CD8-positive, alpha-beta memory T cell (primary cell): ENCODE results near the gene KCNJ6. TPM values are rescaled to one million over a fixed set of nuclear protein-coding genes. Genes with fewer than 3 reads are reported as not detected.

Experiments used
- CTCF ChIA-PET: fragments of 350-600 bp; sonication (Branson Sonifier 250); formaldehyde crosslinking; loops from one replicate; lab custom pipeline; 2021; ENCODE audit warnings: antibody characterized with exemption; lab: Charles Lee
- POLR2A ChIA-PET: fragments of 350-600 bp; sonication (Branson Sonifier 250); formaldehyde crosslinking; loops from one replicate; lab custom pipeline; 2021; ENCODE audit warnings: antibody characterized with exemption; lab: Charles Lee
- DNase-seq, 5 donors: peaks; one replicate each; pipeline versions ENCODE4 v3.0.0 to v3.0.0-alpha.2; 2020 to 2022; ENCODE audit warnings: mixed read lengths in 1 of 5
- H3K27ac ChIP-seq: one replicate; pipeline ENCODE4 v1.7.0; 2013; ENCODE audit warnings: low read depth, mild to moderate bottlenecking, low read length, moderate library complexity
- H3K27me3 ChIP-seq: 2 replicates; pipeline ENCODE4 v1.7.0; 2013; ENCODE audit warnings: low read length, mild to moderate bottlenecking; ENCODE audit not compliant: insufficient read depth, poor library complexity, severe bottlenecking
- H3K36me3 ChIP-seq: 2 replicates; pipeline ENCODE4 v1.7.0; 2013; ENCODE audit warnings: mild to moderate bottlenecking, low read length, moderate library complexity; ENCODE audit not compliant: insufficient read depth
- H3K4me1 ChIP-seq: 2 replicates; pipeline ENCODE4 v1.7.0; 2013; ENCODE audit warnings: mild to moderate bottlenecking, low read length, moderate library complexity; ENCODE audit not compliant: insufficient read depth
- H3K4me3 ChIP-seq: 2 replicates; pipeline ENCODE4 v1.7.0; 2013; ENCODE audit warnings: mild to moderate bottlenecking, low read length
- H3K9me3 ChIP-seq: 2 replicates; pipeline ENCODE4 v1.7.0; 2013; ENCODE audit warnings: mild to moderate bottlenecking, low read length
- H3K27ac Mint-ChIP-seq, 8 donors: one replicate each; pipeline ENCODE4 v1.8.0; 2020 to 2021; ENCODE audit warnings: mixed read lengths in 8 of 8, mild to moderate bottlenecking in 6 of 8, inconsistent platforms in 3 of 8, moderate library complexity in 3 of 8
- H3K27me3 Mint-ChIP-seq, 2 donors: one replicate each; pipeline ENCODE4 v1.8.0; 2020 to 2021; ENCODE audit warnings: mixed read lengths in 2 of 2, mild to moderate bottlenecking in 1 of 2, moderate library complexity in 1 of 2
- H3K36me3 Mint-ChIP-seq, 3 donors: one replicate each; pipeline ENCODE4 v1.8.0; 2020 to 2021; ENCODE audit warnings: mixed read lengths in 3 of 3, inconsistent platforms in 1 of 3, mild to moderate bottlenecking in 1 of 3
- H3K4me1 Mint-ChIP-seq, 3 donors: one replicate each; pipeline ENCODE4 v1.8.0; 2020 to 2021; ENCODE audit warnings: mixed read lengths in 3 of 3, inconsistent platforms in 1 of 3, mild to moderate bottlenecking in 1 of 3
- H3K4me3 Mint-ChIP-seq, 7 donors: one replicate each; pipeline ENCODE4 v1.8.0; 2020 to 2021; ENCODE audit warnings: mixed read lengths in 7 of 7, mild to moderate bottlenecking in 6 of 7, moderate library complexity in 4 of 7, inconsistent platforms in 2 of 7
- H3K9me3 Mint-ChIP-seq, 5 donors: one replicate each; pipeline ENCODE4 v1.8.0; 2020 to 2022; ENCODE audit warnings: mixed read lengths in 5 of 5, mild to moderate bottlenecking in 3 of 5, moderate library complexity in 2 of 5, inconsistent platforms in 1 of 5
- polyA plus RNA-seq: library from polyadenylated mRNA; unstranded; fragments of 300-500 nt; fragmentation: Illumina TruSeq; gene quantifications from one replicate; pipeline ENCODE4 v1.2.3, GENCODE V29; 2021
- total RNA-seq, 2 experiments: library from RNA; stranded (reverse); gene quantifications; one replicate each; pipeline ENCODE4 v1.2.3, GENCODE V29; 2021

Gene KCNJ6, protein sequence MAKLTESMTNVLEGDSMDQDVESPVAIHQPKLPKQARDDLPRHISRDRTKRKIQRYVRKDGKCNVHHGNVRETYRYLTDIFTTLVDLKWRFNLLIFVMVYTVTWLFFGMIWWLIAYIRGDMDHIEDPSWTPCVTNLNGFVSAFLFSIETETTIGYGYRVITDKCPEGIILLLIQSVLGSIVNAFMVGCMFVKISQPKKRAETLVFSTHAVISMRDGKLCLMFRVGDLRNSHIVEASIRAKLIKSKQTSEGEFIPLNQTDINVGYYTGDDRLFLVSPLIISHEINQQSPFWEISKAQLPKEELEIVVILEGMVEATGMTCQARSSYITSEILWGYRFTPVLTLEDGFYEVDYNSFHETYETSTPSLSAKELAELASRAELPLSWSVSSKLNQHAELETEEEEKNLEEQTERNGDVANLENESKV
- total RNA-seq (not detected), polyA plus RNA-seq (not detected)

- Mint-ChIP-seq H3K9me3 (peaks cover 0 to 5% (median 0%) of the 10 kb centered on the region in 5 donors), H3K27me3 (peaks cover 42 to 49% of the 10 kb centered on the region in 2 donors), H3K27ac (no peak within 1 kb of the TSS), H3K4me1 (peaks cover 0 to 8% (median 0%) of the 10 kb centered on the region in 3 donors), H3K36me3 (no peaks in the 10 kb centered on the region), H3K4me3 (no peak within 1 kb of the TSS)
- no peak for DNase-seq
- Histone ChIP-seq H3K36me3 (no peaks in the 10 kb centered on the region), H3K4me3 (no peak within 1 kb of the TSS), H3K4me1 (no peaks in the 10 kb centered on the region), H3K27me3 (peaks cover 20% of the 10 kb centered on the region), H3K27ac (no peak within 1 kb of the TSS), H3K9me3 (no peaks in the 10 kb centered on the region)
- ChIA-PET POLR2A (no interaction called here), CTCF (no interaction called here)
These were observed at the start of gene KCNJ6 for GRCh38 chr21:37916310-37917051. Gene KCNJ6 (minus strand): TSS chr21:37916457. CDS start chr21:37840682, 75,775 bp downstream.

- H3K27ac Mint-ChIP-seq = no peak overlapping the region
These were observed 49.0 kb upstream of the KCNJ6 start for GRCh38 chr21:37965088-37965805.

DNA sequence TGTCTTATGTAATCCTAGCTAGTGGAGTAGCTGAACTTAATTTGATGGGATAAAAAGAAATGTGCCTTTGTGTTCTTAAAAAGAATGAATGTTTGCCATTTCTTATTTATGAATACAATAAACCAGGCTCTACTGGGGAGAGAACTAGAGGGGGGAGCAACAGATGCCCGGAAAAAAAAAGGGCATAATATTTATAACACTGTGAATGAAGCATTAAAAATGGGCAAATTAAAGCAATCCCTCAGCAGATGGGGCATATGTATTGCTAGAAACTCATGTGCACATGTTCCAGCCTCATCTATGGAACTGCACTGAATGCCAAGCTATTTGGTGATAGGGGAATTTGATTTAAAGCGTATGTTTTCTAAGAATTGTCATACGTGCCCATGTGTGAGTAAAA is 42.3 kb upstream of the KCNJ6 start:
- POLR2A ChIA-PET = no interaction called here
- CTCF ChIA-PET = no interaction called here
- H3K36me3 Mint-ChIP-seq = no peaks in the 10 kb centered on the region
- no peaks in the 10 kb centered on the region for H3K36me3 ChIP-seq
- no peak overlapping the region for H3K27ac Mint-ChIP-seq
- H3K4me1 ChIP-seq = no peaks in the 10 kb centered on the region
- H3K9me3 ChIP-seq = no peaks in the 10 kb centered on the region
- H3K9me3 Mint-ChIP-seq = peaks cover 0 to 4% (median 0%) of the 10 kb centered on the region in 5 donors
- H3K27me3 Mint-ChIP-seq = peaks cover 7 to 8% of the 10 kb centered on the region in 2 donors
- H3K27ac ChIP-seq = no peak overlapping the region
- no peaks in the 10 kb centered on the region for H3K27me3 ChIP-seq
- no peaks in the 10 kb centered on the region for H3K4me1 Mint-ChIP-seq
- H3K4me3 Mint-ChIP-seq = no peak overlapping the region
- H3K4me3 ChIP-seq = no peak overlapping the region
- DNase-seq = no peak

More at GRCh38 chr21:37965088-37965805, 49.0 kb upstream of the KCNJ6 start:
- Histone ChIP-seq H3K27me3 (no peaks in the 10 kb centered on the region), H3K27ac (no peak overlapping the region), H3K4me3 (no peak overlapping the region), H3K9me3 (no peaks in the 10 kb centered on the region), H3K36me3 (no peaks in the 10 kb centered on the region), H3K4me1 (no peaks in the 10 kb centered on the region)
- ChIA-PET CTCF (no interaction called here), POLR2A (no interaction called here)
- no peaks in the 10 kb centered on the region for H3K36me3 Mint-ChIP-seq
- H3K27me3 Mint-ChIP-seq = peaks cover 0 to 3% of the 10 kb centered on the region in 2 donors
- peaks cover 0 to 3% (median 0%) of the 10 kb centered on the region in 5 donors for H3K9me3 Mint-ChIP-seq
- peak overlapping the region in 1 of 7 donors; percentile 33 for H3K4me3 Mint-ChIP-seq
- no peak for DNase-seq
- no peaks in the 10 kb centered on the region for H3K4me1 Mint-ChIP-seq

DNA sequence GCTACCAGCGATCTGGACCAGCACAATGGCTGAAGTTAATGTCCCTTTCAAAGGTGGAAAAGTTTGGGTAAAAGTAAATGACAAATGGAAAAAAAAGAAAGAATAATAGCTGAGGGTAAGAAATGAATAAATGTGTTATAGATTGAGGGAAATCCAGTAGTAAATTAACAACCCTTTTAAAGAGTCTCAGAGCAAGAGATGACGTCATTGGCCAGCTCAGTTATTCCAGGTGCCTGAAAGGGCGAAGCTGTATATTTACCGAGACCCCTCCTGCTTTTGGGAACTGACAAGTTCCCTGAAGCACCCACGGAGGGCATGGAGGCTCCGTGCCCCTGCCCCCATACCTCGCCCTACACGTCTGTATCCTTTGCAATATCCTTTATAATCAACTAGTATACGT is 40.5 kb upstream of the KCNJ6 start:
- Mint-ChIP-seq H3K4me3 (no peak overlapping the region), H3K27ac (no peak overlapping the region), H3K36me3 (no peaks in the 10 kb centered on the region), H3K9me3 (peaks cover 0 to 4% (median 0%) of the 10 kb centered on the region in 5 donors), H3K4me1 (no peaks in the 10 kb centered on the region), H3K27me3 (peaks cover 7 to 8% of the 10 kb centered on the region in 2 donors)
- no peak for DNase-seq
- Histone ChIP-seq H3K36me3 (no peaks in the 10 kb centered on the region), H3K4me1 (no peaks in the 10 kb centered on the region), H3K4me3 (no peak overlapping the region), H3K27ac (no peak overlapping the region), H3K9me3 (no peaks in the 10 kb centered on the region), H3K27me3 (no peaks in the 10 kb centered on the region)
- POLR2A ChIA-PET = no interaction called here
- CTCF ChIA-PET = no interaction called here

DNA sequence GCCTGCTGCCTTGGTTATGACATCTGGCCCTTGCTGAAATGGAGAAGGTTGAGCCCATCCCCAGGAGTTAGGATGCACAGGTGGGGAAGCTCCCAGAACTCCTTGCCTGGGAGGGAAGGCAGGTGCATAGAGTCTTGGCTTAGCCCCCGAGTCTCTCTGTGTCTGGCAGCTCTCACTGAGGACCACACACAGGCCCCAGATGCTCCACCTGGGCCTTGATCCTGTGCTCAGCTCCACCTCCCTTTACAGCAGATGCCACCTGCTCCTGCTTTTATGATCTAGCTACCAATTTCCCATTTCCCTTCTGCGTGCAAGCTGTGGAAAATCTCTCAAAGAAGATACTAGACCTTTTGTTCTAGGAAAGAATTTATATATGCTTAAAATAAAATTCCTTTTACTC is 28.8 kb upstream of the KCNJ6 start:
- Mint-ChIP-seq H3K27me3 (peaks cover 0 to 3% of the 10 kb centered on the region in 2 donors), H3K4me3 (no peak overlapping the region), H3K27ac (no peak overlapping the region), H3K36me3 (no peaks in the 10 kb centered on the region), H3K9me3 (peaks cover 0 to 7% (median 2%) of the 10 kb centered on the region in 5 donors), H3K4me1 (no peaks in the 10 kb centered on the region)
- Histone ChIP-seq H3K9me3 (no peaks in the 10 kb centered on the region), H3K4me1 (no peaks in the 10 kb centered on the region), H3K4me3 (no peak overlapping the region), H3K36me3 (no peaks in the 10 kb centered on the region), H3K27me3 (peaks cover 3% of the 10 kb centered on the region), H3K27ac (no peak overlapping the region)
- no peak for DNase-seq
- CTCF ChIA-PET = no interaction called here
- POLR2A ChIA-PET = no interaction called here

- H3K27me3 Mint-ChIP-seq = peaks cover 0 to 3% of the 10 kb centered on the region in 2 donors
- CTCF ChIA-PET = no interaction called here
These were observed 28.2 kb upstream of the KCNJ6 start for GRCh38 chr21:37944496-37944895.

DNA sequence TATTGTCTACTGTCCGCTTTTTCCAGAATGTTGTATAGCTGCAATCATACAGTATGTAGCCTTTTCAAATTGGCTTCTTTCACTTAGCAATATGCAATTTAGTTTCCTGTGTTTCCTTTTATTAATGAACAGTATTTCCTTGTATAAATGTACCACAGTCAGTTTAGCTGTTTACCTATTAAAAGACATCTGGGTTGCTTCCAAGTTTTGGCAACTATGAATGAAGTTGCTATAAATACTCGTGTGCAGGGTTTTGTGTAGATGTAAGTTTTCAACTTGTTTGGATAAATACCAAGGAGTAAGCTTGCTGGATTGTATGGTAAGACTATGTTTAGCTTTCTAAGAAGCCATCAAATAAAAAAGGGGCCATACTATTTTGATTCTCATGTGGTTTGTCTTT is 24.4 kb upstream of the KCNJ6 start:
- Mint-ChIP-seq H3K27me3 (peaks cover 0 to 6% of the 10 kb centered on the region in 2 donors), H3K36me3 (no peaks in the 10 kb centered on the region), H3K4me3 (no peak overlapping the region), H3K4me1 (no peaks in the 10 kb centered on the region), H3K9me3 (peaks cover 0 to 19% (median 6%) of the 10 kb centered on the region in 5 donors), H3K27ac (no peak overlapping the region)
- H3K4me3 ChIP-seq = no peak overlapping the region
- no peaks in the 10 kb centered on the region for H3K36me3 ChIP-seq
- H3K27me3 ChIP-seq = no peaks in the 10 kb centered on the region
- no peaks in the 10 kb centered on the region for H3K9me3 ChIP-seq
- H3K4me1 ChIP-seq = no peaks in the 10 kb centered on the region
- CTCF ChIA-PET = no interaction called here
- POLR2A ChIA-PET = no interaction called here
- DNase-seq = no peak
- no peak overlapping the region for H3K27ac ChIP-seq

More at GRCh38 chr21:37944496-37944895, 28.2 kb upstream of the KCNJ6 start:
- Mint-ChIP-seq H3K4me1 (no peaks in the 10 kb centered on the region), H3K36me3 (no peaks in the 10 kb centered on the region), H3K9me3 (peaks cover 0 to 12% (median 2%) of the 10 kb centered on the region in 5 donors), H3K4me3 (no peak overlapping the region), H3K27ac (no peak overlapping the region)
- Histone ChIP-seq H3K27ac (no peak overlapping the region), H3K4me3 (no peak overlapping the region), H3K9me3 (no peaks in the 10 kb centered on the region), H3K27me3 (peaks cover 3% of the 10 kb centered on the region), H3K36me3 (no peaks in the 10 kb centered on the region), H3K4me1 (no peaks in the 10 kb centered on the region)
- no peak for DNase-seq
- POLR2A ChIA-PET = no interaction called here
